H1 (cell line): Measurements from ENCODE around the gene LIN54.

Source experiments
- CTCF ChIP-seq, 3 experiments: IDR thresholded peaks; 1 replicate in 2 of 3; 2 replicates in 1 of 3; pipeline versions ENCODE4 v1.5.1 to v1.6.1; 2011; ENCODE audit warnings: low read length in 3 of 3, mild to moderate bottlenecking in 3 of 3, inconsistent platforms in 2 of 3, low read depth in 1 of 3, moderate library complexity in 1 of 3; ENCODE audit not compliant: insufficient read depth in 1 of 3; ENCODE audit errors: control extremely low read depth in 1 of 3
- NRF1 ChIP-seq: IDR thresholded peaks from 2 replicates; pipeline ENCODE4 v1.6.1; 2011; ENCODE audit warnings: mild to moderate bottlenecking, low read depth, low read length, improper control_type of control experiment
- TAF1 ChIP-seq: IDR thresholded peaks from 2 replicates; pipeline ENCODE4 v1.6.1; 2011; ENCODE audit warnings: mild to moderate bottlenecking, low read depth, low read length
- YY1 ChIP-seq: IDR thresholded peaks from 2 replicates; pipeline ENCODE4 v1.6.1; 2011; ENCODE audit warnings: low read depth, mild to moderate bottlenecking, low read length

GRCh38 chr4:82989575-82990429 is 20.8 kb downstream of the LIN54 start:
- TF ChIP-seq YY1 (no peak), TAF1 (no peak), NRF1 (no peak), CTCF (IDR thresholded peaks at IDR 0.05; ENCODE audit: control extremely low read depth in 1 of 3, insufficient read depth in 1 of 3, low read depth in 1 of 3, low read length in 3 of 3) (no peak)
